KMS-11 (cell line): ENCODE data around the gene TNFSF15.

ENCODE experiments used
- H2AFZ ChIP-seq: fragments of 200-600 bp; sonication (generic); 2 replicates; pipeline ENCODE4 v1.6.1; 2016; ENCODE audit warnings: antibody characterized with exemption, mixed run types, low read depth
- H3K27ac ChIP-seq: fragments of 200-600 bp; sonication (generic); 2 replicates; pipeline ENCODE4 v1.6.1; 2016; ENCODE audit warnings: mild to moderate bottlenecking, mixed run types
- H3K27me3 ChIP-seq: fragments of 200-600 bp; sonication (generic); 2 replicates; pipeline ENCODE4 v1.6.1; 2017; ENCODE audit warnings: mild to moderate bottlenecking, low read depth, mixed run types, moderate library complexity; ENCODE audit not compliant: insufficient read depth
- H3K36me3 ChIP-seq: fragments of 200-600 bp; sonication (generic); 2 replicates; pipeline ENCODE4 v1.6.1; 2017; ENCODE audit warnings: mild to moderate bottlenecking, mixed run types; ENCODE audit not compliant: insufficient read depth
- H3K4me1 ChIP-seq: fragments of 200-600 bp; sonication (generic); 2 replicates; pipeline ENCODE4 v1.6.1; 2016; ENCODE audit warnings: mild to moderate bottlenecking, low read depth, mixed run types; ENCODE audit not compliant: poor library complexity, severe bottlenecking
- H3K4me2 ChIP-seq: fragments of 200-600 bp; sonication (generic); 2 replicates; pipeline ENCODE4 v1.7.0; 2016; ENCODE audit warnings: mild to moderate bottlenecking, mixed run types
- H3K4me3 ChIP-seq: fragments of 200-600 bp; sonication (generic); IDR thresholded peaks from 2 replicates; pipeline ENCODE4 v1.6.1; 2017; ENCODE audit warnings: low read depth, low read length, mixed read lengths; ENCODE audit not compliant: insufficient read depth
- H3K79me2 ChIP-seq: fragments of 200-600 bp; sonication (generic); 2 replicates; pipeline ENCODE4 v1.6.1; 2016; ENCODE audit warnings: low read depth, mixed run types; ENCODE audit not compliant: insufficient read depth
- H3K9ac ChIP-seq: fragments of 200-600 bp; sonication (generic); 2 replicates; pipeline ENCODE4 v1.6.1; 2016; ENCODE audit warnings: mild to moderate bottlenecking, mixed run types
- H4K20me1 ChIP-seq: fragments of 200-600 bp; sonication (generic); 2 replicates; pipeline ENCODE4 v1.6.1; 2016; ENCODE audit warnings: mild to moderate bottlenecking, mixed run types; ENCODE audit not compliant: insufficient read depth
- CTCF ChIP-seq: fragments of 200-600 bp; sonication (generic); conservative IDR thresholded peaks from 2 replicates; pipeline ENCODE4 v1.6.1; 2017; ENCODE audit warnings: low read depth, mild to moderate bottlenecking, antibody characterized with exemption, low read length, moderate library complexity, mixed read lengths

TNFSF15 gene

DNA sequence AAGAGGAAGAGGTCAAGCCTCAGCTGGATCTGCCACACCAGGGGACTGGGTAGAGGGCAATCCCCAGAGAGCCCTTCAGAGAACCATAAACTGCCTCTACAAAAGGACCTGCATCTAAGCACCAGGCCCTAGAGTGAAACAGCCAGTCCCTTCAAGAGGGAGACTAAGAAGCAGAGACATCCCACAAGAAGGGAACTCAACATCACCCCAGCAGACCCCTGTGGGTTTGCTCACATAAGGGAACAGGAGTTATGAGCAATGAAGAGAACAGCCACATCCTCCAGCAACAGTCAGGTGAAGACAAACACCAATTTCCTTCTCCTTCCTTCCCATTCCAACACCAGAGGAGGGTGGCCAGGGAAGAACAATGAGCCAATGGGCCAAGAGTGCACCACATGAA, 48.9 kb downstream of the TNFSF15 start:
- Histone ChIP-seq H3K79me2 (no peaks in the 10 kb centered on the region), H3K36me3 (no peaks in the 10 kb centered on the region), H3K4me2 (peak overlapping the region; percentile 65; the same call in 1 of the 2 replicates), H3K27me3 (no peaks in the 10 kb centered on the region), H2AFZ (no peak overlapping the region), H3K4me3 (no peak overlapping the region), H3K4me1 (peaks cover 41% of the 10 kb centered on the region), H3K27ac (no peak overlapping the region), H4K20me1 (no peaks in the 10 kb centered on the region), H3K9ac (no peak overlapping the region)
- no peak for TF ChIP-seq CTCF

- Histone ChIP-seq H4K20me1 (no peaks in the 10 kb centered on the region), H3K4me1 (peaks cover 41% of the 10 kb centered on the region), H3K36me3 (no peaks in the 10 kb centered on the region), H3K4me3 (no peak overlapping the region), H3K79me2 (no peaks in the 10 kb centered on the region), H3K4me2 (no peak overlapping the region), H3K27me3 (no peaks in the 10 kb centered on the region), H3K9ac (no peak overlapping the region), H3K27ac (no peak overlapping the region), H2AFZ (no peak overlapping the region)
- no peak for TF ChIP-seq CTCF
These were observed 51.3 kb downstream of the TNFSF15 start for GRCh38 chr9:114754581-114754980.

DNA sequence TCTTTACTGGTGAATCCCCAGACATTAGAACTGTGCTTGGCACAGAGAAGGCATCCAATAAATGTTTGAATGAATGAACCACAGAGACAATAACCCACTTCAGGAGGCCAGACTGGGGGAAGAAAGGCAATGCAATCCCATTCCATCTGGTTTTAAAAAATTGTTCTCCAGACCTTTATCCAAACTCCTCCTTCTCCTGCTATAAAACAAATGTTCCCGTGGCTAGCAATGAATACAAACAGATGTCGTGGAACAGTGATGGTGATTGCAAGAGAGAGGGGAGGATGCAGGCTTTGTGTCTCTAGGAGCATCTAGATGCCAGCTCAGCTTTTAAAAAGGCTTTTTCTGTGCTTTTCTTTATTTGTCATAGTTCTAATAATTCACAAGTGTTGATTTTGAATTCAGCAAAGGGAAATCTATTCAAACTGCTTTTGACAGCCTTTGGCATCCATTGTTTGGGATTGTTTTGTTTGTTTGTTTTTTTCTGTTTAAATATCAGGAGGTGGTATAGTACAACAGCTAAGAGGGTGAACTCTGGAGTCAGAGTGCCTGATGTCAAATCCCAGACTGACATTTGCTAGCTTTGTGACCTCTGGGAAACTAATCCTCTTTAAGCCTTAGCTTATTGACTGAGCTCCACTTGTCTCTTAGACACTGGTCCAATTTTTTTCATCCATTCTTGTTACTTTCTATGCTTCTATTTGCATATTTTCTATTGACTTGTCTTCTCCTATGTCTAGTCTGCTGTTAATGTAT, 59.1 kb downstream of the TNFSF15 start:
- Histone ChIP-seq H3K4me3 (no peak overlapping the region), H3K27me3 (no peaks in the 10 kb centered on the region; the same call in 1 of the 2 replicates), H3K4me2 (no peak overlapping the region), H3K27ac (no peak overlapping the region), H4K20me1 (no peaks in the 10 kb centered on the region), H3K79me2 (no peaks in the 10 kb centered on the region), H2AFZ (no peak overlapping the region), H3K9ac (no peak overlapping the region), H3K4me1 (no peaks in the 10 kb centered on the region), H3K36me3 (no peaks in the 10 kb centered on the region)
- no peak for TF ChIP-seq CTCF

- Histone ChIP-seq H3K36me3 (no peaks in the 10 kb centered on the region), H4K20me1 (no peaks in the 10 kb centered on the region), H3K4me1 (no peaks in the 10 kb centered on the region), H3K4me3 (no peak overlapping the region), H3K4me2 (no peak overlapping the region), H3K27ac (no peak overlapping the region), H2AFZ (no peak overlapping the region), H3K9ac (no peak overlapping the region), H3K27me3 (no peaks in the 10 kb centered on the region; the same call in 1 of the 2 replicates), H3K79me2 (no peaks in the 10 kb centered on the region)
- TF ChIP-seq CTCF: no peak
These were observed 59.8 kb downstream of the TNFSF15 start for GRCh38 chr9:114745879-114746550.
